Measurements from ENCODE around the gene LRPAP1. TPM values are rescaled to one million over a fixed set of nuclear protein-coding genes. Genes with fewer than 3 reads are reported as not detected.

LRPAP1 gene
- total RNA-seq, 2 experiments from 2014 or later, result 73.1 to 76.6 TPM

Other genes starting within 250 kb of the LRPAP1 start
- gene RGS12, start 239.4 kb downstream of the LRPAP1 start, total RNA-seq, result 1 to 10 TPM; 5.0 to 5.3 TPM
- not detected for gene HGFAC, start 90.5 kb downstream of the LRPAP1 start, total RNA-seq
- gene DOK7, start 69.1 kb downstream of the LRPAP1 start, total RNA-seq, result not detected
- not detected for gene ADRA2C, start 234.0 kb upstream of the LRPAP1 start, total RNA-seq